Urinary bladder (tissue), 4 donors: ENCODE data around the gene BABAM1. TPM values are rescaled to one million over a fixed set of nuclear protein-coding genes. Genes with fewer than 3 reads are reported as not detected.
"Not testable (repeated sequence)": the region's sequence is repeated elsewhere in the genome, so short reads cannot be mapped to it uniquely, and the experiment has no call there.

Experiments used
- DNase-seq: peaks from one replicate; pipeline ENCODE4 v3.0.0-alpha.2; 2015; ENCODE audit errors: extremely low spot score
- H3K27ac ChIP-seq: one replicate; pipeline ENCODE4 v1.5.1; 2013; ENCODE audit warnings: low read depth, mild to moderate bottlenecking, moderate library complexity
- H3K36me3 ChIP-seq: one replicate; pipeline ENCODE4 v1.6.1; 2013; ENCODE audit warnings: mild to moderate bottlenecking, moderate library complexity; ENCODE audit not compliant: insufficient read depth
- H3K4me1 ChIP-seq: one replicate; pipeline ENCODE4 v1.6.1; 2013; ENCODE audit warnings: mild to moderate bottlenecking, moderate library complexity; ENCODE audit not compliant: insufficient read depth
- H3K4me3 ChIP-seq: one replicate; pipeline ENCODE4 v1.5.1; 2013; ENCODE audit warnings: low read depth, low read length
- WGBS: extraction: QIAGEN DNeasy Blood & Tissue Kit; methylation state at CpG from one replicate; pipeline ENCODE4 v1.1.7; 2013; 5-methylcytosine and 5-hydroxymethylcytosine counted together
- polyA plus RNA-seq: library from polyadenylated mRNA; stranded (reverse); fragments of 200-250 nt; gene quantifications from one replicate; pipeline ENCODE4 v1.2.3, GENCODE V29; 2013
- total RNA-seq: library from RNA; depleted of rRNA; stranded (reverse); fragments of >200 nt; gene quantifications from one replicate; pipeline ENCODE4 v1.2.3, GENCODE V29; 2014
- donor health status: healthy with polysubstance abuse.
- donor health status: healthy.

BABAM1 gene
- total and polyA plus RNA-seq, 2 donors = 46.2 to 78.2 TPM

DNA sequence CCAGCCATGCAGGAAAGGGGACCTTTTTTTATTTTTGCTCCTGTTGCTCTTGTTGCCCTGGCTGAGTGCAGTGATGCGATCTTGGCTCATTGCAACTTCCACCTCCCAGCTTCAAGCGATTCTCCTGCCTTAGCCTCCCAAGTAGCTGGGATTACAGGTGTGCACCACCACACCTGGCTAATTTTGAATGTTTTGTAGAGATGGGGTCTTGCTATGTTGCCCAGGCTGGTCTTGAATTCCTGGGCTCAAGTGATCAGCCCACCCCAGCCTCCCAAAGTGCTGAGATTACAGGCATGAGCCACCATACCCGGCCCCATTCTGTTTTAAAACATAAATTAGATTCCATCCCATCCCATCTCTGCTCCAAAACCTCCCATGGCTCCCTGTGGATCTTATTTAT is 7.6 kb downstream of the BABAM1 start:
- H3K4me3 ChIP-seq, DNase-seq, H3K36me3 ChIP-seq, H3K27ac ChIP-seq, H3K4me1 ChIP-seq: not testable (repeated sequence)
- WGBS = 98% methylated on average over 3 of the region's 3 CpGs

DNA sequence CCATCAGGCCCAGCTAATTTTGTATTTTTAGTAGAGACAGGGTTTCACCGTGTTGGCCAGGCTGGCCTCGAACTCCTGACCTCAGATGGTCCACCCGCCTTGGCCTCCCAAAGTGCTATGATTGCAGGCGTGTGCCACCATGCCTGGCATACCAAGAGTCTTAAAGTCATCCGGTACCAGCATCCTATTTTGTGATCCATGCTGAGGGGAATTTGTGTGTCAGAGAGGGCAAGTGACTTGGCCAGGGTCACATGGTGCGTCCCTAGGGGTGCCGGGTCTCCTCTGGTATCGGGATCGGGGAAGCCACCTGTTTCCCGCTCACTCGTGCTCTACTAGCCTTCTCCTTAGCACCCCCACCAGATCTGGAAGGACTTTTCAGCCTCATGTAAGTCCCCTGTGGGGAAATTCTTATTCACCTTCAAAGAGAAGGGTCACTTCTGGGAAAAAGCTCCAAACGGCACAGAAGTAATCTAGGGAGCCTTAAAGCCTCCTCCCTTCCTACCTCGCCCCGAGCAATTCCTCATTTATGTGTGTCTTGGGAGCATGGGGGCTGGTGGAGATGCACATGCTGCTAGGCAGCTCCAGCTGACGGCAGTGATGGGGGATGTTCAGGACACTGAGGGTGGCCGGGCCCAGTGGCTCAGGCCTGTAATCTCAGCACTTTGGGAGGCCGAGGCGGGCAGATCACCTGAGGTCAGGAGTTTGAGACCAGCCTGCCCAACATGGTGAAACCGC is 8.4 kb downstream of the BABAM1 start:
- Histone ChIP-seq H3K36me3 (peaks cover 3% of the 10 kb centered on the region), H3K4me3 (no peak overlapping the region), H3K4me1 (no peaks in the 10 kb centered on the region), H3K27ac (no peak overlapping the region)
- no peak for DNase-seq
- 89% methylated on average over 19 of the region's 19 CpGs for WGBS

DNA sequence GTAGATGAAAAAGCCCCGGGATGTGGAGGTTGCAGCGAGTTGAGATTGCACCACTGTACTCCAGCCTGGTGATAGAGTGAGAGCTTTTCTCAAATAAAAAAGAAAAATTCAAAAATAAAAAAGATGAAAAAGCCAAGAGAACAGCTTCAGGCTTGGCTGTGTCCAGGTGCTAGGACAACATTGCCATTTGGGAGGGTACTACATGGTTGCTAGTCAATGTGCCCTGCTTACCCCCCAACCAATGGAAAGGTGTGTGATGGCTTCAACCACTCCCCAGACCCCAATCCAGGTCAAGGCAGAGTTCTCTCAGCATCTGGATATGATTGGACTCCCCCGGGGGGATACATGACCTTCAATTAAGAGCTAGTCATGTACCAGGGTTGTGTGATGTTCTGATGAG is 12.2 kb downstream of the BABAM1 start:
- H3K4me3 ChIP-seq = no peak overlapping the region
- 94% methylated on average over 3 of the region's 3 CpGs for WGBS
- no peaks in the 10 kb centered on the region for H3K36me3 ChIP-seq
- H3K4me1 ChIP-seq = no peaks in the 10 kb centered on the region
- DNase-seq = no peak
- H3K27ac ChIP-seq = no peak overlapping the region

DNA sequence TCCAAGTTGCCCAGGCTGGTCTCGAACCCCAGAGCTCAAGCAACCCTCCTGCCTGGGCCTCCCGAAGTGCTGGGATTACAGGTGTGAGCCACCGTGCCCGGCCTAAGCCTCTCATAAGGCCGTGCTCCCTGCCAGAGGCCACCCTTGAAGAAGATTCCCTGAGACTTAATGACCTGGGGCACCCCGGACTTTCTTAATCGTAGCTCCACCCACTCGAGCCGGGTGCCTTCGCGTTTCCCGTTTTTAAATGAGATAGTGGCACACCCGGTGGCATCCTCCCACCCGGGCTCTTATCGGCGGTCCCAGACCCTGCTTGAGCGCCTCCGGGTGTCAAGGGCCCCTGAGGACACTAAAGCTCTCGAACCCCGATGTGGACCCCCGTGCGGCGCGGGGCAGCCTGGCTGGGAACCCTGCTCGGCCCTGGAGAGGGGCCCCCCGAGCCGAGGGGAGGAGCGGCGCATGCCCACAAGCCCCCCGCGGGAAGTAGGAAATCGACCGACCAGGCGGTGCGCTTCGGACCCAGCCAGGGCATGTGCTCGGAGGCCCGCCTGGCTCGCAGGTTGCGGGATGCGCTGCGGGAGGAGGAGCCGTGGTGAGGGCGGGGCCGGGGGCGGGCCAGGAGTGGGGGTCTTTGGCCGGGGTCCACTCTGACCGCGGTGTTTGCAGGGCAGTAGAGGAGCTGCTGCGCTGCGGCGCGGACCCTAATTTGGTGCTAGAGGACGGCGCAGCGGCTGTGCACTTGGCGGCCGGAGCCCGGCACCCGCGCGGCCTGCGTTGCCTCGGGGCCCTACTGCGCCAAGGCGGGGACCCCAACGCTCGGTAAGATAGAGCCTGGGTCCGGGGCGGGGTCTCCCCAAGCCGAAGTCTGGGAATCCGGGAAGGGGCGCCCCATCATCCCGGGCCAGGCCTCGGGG is 14.4 kb downstream of the BABAM1 start, which contains the start of gene ANKLE1:
Gene ANKLE1, plus strand, starts transcription at position 511 of the 914 bp plus-strand sequence. Its CDS starts 20 bp downstream, at position 531.
- DNase-seq = no peak
- no peaks in the 10 kb centered on the region for H3K36me3 ChIP-seq
- WGBS = 6% methylated on average over 75 of the region's 75 CpGs
- H3K27ac ChIP-seq = no peak within 1 kb of the TSS
- peak within 1 kb of the TSS; percentile 6 for H3K4me3 ChIP-seq
- no peaks in the 10 kb centered on the region for H3K4me1 ChIP-seq

DNA sequence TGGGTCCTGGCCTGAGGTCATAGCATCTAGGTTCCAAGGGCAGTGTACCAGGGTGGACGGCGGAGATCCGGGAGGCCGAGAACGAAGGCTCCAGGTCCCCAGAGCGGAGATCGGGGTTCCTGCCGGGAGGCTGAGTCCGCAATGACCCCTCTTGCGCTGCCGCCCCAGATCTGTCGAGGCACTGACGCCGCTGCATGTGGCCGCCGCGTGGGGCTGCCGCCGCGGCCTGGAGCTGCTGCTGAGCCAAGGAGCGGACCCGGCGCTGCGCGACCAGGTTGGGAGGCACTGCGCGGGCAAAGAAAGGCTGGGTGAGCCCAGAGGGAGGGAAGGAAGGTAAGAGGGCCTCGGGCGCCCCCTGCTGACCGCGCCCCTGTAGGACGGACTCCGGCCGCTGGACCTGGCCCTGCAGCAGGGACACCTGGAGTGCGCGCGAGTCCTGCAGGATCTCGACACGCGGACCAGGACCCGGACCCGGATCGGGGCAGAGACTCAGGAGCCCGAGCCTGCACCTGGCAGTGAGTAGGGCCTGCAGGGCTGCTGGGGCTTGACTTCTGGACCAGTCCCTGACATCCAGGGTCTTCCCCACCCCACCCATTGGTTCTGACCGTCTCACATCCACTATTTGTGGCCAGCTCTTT is 15.4 kb downstream of the BABAM1 start:
- no peaks in the 10 kb centered on the region for H3K36me3 ChIP-seq
- no peaks in the 10 kb centered on the region for H3K4me1 ChIP-seq
- H3K27ac ChIP-seq = no peak overlapping the region
- DNase-seq = no peak
- peak overlapping the region; percentile 6 for H3K4me3 ChIP-seq
- 2% methylated on average over 45 of the region's 45 CpGs for WGBS

DNA sequence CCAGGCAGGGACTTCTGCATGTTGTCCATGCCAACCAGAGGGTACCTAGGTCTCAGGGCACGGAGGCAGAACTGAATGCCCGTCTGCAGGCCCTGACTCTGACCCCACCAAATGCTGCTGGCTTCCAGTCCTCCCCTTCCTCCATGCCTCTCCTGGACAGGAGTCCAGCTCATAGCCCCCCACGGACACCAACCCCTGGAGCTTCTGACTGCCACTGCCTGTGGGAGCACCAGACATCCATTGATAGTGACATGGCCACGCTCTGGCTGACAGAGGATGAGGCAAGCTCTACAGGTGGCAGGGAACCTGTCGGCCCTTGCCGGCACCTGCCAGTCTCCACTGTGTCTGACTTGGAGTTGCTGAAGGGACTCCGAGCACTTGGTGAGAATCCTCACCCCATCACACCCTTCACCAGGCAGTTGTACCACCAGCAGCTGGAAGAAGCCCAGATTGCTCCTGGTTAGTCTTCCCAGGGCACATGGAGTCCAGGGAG is 16.3 kb downstream of the BABAM1 start:
- DNase-seq = no peak
- no peaks in the 10 kb centered on the region for H3K36me3 ChIP-seq
- no peaks in the 10 kb centered on the region for H3K4me1 ChIP-seq
- WGBS = 91% methylated on average over 7 of the region's 7 CpGs
- H3K27ac ChIP-seq = no peak overlapping the region
- no peak overlapping the region for H3K4me3 ChIP-seq

DNA sequence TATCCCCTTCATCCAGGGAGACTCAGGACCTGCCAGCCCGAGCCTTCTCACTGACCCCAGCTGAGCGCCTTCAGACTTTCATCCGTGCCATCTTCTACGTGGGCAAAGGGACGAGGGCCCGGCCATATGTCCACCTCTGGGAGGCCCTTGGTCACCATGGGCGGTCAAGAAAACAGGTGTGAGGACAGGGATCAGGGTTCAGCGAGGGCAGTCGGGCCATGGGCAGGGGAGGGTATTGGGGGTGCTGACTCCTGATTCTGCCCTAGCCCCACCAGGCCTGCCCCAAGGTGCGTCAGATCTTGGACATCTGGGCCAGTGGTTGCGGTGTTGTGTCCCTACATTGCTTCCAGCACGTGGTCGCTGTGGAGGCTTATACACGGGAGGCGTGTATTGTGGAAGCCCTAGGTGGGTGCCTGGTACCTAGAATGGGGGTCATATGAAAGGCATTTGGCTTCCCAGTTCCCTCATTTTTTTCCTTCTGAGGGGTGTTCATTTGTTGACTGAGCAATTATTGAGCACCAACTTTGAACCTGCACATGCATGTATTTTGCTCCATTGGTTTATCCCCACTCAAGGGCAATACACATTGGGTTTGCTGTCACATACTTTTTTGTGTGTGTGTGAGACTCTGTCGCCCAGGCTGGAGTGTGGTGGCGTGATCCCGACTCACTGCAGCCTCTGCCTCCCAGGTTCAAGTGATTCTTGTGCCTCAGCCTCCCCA is 18.3 kb downstream of the BABAM1 start:
- no peak overlapping the region for H3K27ac ChIP-seq
- H3K36me3 ChIP-seq = no peaks in the 10 kb centered on the region
- H3K4me1 ChIP-seq = no peaks in the 10 kb centered on the region
- H3K4me3 ChIP-seq = no peak overlapping the region
- DNase-seq = no peak
- 92% methylated on average over 18 of the region's 18 CpGs for WGBS

DNA sequence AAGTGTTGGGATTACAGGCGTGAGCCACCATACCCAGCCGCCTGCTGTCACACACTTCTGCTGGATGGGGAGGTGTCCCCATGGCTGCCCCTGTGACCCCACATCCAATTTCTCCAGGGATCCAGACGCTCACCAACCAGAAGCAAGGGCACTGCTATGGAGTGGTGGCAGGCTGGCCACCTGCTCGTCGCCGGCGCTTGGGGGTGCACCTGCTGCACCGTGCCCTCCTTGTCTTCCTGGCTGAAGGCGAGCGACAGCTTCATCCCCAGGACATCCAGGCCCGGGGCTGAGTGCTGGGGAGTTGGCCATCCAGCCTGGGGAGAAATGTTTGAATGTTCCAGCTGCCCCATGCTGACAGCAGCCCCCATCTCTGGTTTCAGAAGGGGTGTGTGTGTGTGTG is 19.0 kb downstream of the BABAM1 start:
- no peaks in the 10 kb centered on the region for H3K36me3 ChIP-seq
- no peak overlapping the region for H3K27ac ChIP-seq
- H3K4me1 ChIP-seq = no peaks in the 10 kb centered on the region
- no peak for DNase-seq
- no peak overlapping the region for H3K4me3 ChIP-seq
- WGBS = 94% methylated on average over 11 of the region's 11 CpGs

DNA sequence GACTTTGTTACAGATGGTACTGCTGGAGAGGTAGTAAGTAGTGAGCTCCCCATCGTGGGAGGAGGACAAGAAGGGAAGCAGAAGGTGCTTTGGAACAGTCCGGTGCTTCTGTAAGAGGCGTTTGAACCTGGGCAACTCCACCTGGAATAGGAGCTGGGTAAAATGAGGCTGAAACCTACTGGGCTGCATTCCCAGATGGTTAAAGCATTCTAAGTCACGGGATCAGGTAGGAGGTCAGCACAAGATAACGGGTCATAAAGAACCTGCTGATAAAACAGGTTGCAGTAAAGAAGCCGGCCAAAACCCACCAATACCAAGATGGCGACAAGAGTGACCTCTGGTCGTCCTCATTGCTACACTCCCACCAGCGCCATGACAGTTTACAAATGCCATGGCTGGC is 19.5 kb downstream of the BABAM1 start:
- Histone ChIP-seq H3K27ac (no peak overlapping the region), H3K4me1 (no peaks in the 10 kb centered on the region), H3K36me3 (no peaks in the 10 kb centered on the region), H3K4me3 (no peak overlapping the region)
- WGBS = 89% methylated on average over 9 of the region's 9 CpGs
- no peak for DNase-seq

DNA sequence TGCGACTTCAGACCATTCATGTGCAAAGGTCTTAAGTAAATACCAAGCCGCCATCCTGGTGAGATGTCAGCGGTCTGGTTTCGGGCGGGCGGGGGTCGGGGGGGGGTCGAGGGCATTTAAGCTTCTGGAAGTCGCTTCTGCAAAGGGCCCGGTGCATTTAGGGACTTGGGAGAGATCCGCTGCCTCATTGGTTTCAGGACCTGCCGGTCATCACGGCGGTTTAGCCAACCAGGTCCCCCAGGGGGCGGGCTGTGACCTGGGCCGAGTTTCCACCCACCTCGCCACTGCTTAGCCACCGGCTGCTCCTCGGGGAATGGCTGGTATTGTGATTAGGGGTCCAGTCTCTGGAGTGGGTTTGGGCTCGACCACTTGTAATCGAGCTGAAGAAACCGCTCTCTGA is 22.2 kb downstream of the BABAM1 start:
- DNase-seq = no peak
- Histone ChIP-seq H3K4me3 (no peak overlapping the region), H3K27ac (no peak overlapping the region), H3K36me3 (no peaks in the 10 kb centered on the region), H3K4me1 (no peaks in the 10 kb centered on the region)
- 12% methylated on average over 22 of the region's 22 CpGs for WGBS

DNA sequence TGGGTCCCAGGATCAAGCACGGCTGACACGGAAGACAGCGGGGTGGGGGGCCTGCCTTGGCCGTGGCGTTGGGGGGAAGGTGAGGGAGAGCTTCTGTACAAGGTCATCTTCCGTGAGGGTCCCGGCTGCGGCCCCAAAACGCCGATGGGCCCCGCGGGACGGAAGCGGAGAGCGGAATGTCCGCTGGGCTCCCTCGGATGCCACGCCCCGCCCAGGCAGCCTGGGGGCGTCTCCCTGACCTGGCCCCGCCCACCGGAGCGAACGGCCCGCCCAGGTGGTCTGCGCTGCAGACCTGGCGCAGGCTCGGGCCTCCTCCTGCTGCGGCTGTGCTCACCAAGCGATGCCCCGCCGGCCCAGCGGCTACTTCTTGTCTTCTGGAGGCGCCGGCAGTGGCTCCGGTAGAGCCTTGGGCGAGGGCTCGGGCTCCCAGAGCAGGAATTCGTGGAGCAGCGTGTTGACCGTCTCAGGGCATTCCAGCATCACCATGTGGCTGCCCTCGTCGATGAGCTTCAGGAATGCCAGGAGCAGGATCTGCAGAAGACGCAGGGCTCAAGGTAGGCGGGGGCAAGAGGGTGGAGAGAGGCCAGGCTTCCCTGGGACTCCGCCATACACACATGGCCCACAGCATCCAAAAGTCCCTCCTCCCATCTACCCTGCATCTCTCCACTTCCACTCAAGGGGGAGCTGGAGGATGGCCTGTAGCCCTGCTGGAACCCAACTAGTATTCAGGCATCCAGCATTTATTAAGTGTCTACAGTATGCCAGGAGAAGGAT is 25.2 kb downstream of the BABAM1 start:
- H3K27ac ChIP-seq = peak overlapping the region; percentile 63
- H3K4me1 ChIP-seq = no peaks in the 10 kb centered on the region
- H3K36me3 ChIP-seq = no peaks in the 10 kb centered on the region
- 2% methylated on average over 46 of the region's 46 CpGs for WGBS
- H3K4me3 ChIP-seq = peak overlapping the region; percentile 36
- peak; percentile 46 for DNase-seq

DNA sequence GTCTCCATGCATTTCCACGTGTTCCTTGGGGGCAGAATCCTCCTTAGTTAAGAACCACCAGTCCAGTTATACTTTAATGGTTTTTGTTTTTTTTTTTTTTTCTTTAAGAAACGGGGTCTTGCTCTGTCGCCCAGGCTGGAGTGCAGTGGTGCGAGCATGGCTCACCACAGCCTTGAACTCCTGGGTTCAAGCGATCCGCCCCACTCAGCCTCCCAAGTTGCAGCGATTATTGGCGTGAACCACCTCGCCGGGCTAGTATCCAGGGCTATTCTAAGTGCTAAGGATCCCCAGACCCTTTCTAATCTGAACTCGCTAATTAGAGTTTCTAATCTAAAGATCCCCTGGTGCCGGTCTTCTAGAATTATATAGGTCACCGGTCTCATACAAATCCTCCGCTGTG is 26.4 kb downstream of the BABAM1 start:
- DNase-seq = no peak
- Histone ChIP-seq H3K4me3 (no peak overlapping the region), H3K36me3 (no peaks in the 10 kb centered on the region), H3K4me1 (no peaks in the 10 kb centered on the region), H3K27ac (no peak overlapping the region)
- 85% methylated on average over 14 of the region's 14 CpGs for WGBS
